K562 (cell line): Measurements from ENCODE around the gene MAD1L1.

Experiments
- EZH2 ChIP-seq: IDR thresholded peaks from 2 replicates; pipeline ENCODE4 v1.6.1; 2012; ENCODE audit warnings: low read depth, mild to moderate bottlenecking, inconsistent platforms, low read length, borderline replicate concordance
- GTF2F1 ChIP-seq: IDR thresholded peaks from 2 replicates; pipeline ENCODE4 v1.6.1; 2011; ENCODE audit warnings: low read depth, low read length, improper control_type of control experiment
- KLF16 ChIP-seq: IDR thresholded peaks from 2 replicates; pipeline ENCODE4 v1.6.1; 2016; ENCODE audit warnings: antibody characterized with exemption
- POLR2A ChIP-seq: fragments of 450-650 bp; conservative IDR thresholded peaks from 2 replicates; pipeline ENCODE4 v1.6.1; 2016
- REST ChIP-seq, 2 experiments: fragments of 450-650 bp; formaldehyde crosslinking in 1 of 2; IDR thresholded peaks; 2 replicates each; pipeline versions ENCODE4 v1.4.0 to v1.6.1; 2014 to 2020; ENCODE audit warnings: mild to moderate bottlenecking in 2 of 2, borderline replicate concordance in 1 of 2, low read depth in 1 of 2
- YY1 ChIP-seq, 3 experiments: IDR thresholded peaks; 2 replicates each; pipeline ENCODE4 v1.6.1; 2011; ENCODE audit warnings: low read length in 2 of 3, mild to moderate bottlenecking in 2 of 3, moderate library complexity in 2 of 3, borderline replicate concordance in 1 of 3, control low read depth in 1 of 3, low read depth in 1 of 3; ENCODE audit not compliant: insufficient read depth in 3 of 3, insufficient replicate concordance in 2 of 3, control insufficient read depth in 1 of 3, insufficient read length in 1 of 3; ENCODE audit errors: extremely low read depth in 1 of 3
- ZBTB1 ChIP-seq: sonication (generic); formaldehyde crosslinking; IDR thresholded peaks from 2 replicates; pipeline ENCODE4 v1.8.1; 2023; ENCODE audit warnings: missing genetic modification reagents, low read depth, mild to moderate bottlenecking, borderline replicate concordance
- TF ChIP-seq, protein P1 (sequence below): sonication (generic); formaldehyde crosslinking; IDR thresholded peaks from 2 replicates; pipeline ENCODE4 v1.9.0; 2022; ENCODE audit warnings: mild to moderate bottlenecking, missing genetic modification reagents
- TF ChIP-seq, protein P2 (sequence below): fragments of 450-650 bp; conservative IDR thresholded peaks from 2 replicates; pipeline ENCODE4 v1.6.1; 2016; ENCODE audit warnings: missing genetic modification characterization, low read depth, mild to moderate bottlenecking, missing compliant biosample characterization, moderate library complexity
- TF ChIP-seq, protein P3 (sequence below), 3 experiments: IDR thresholded peaks in 2 of 3; conservative IDR thresholded peaks in 1 of 3; 2 replicates each; pipeline ENCODE4 v1.5.1; 2011 to 2012; ENCODE audit warnings: low read length in 3 of 3, mild to moderate bottlenecking in 3 of 3, control low read depth in 2 of 3, improper control_type of control experiment in 1 of 3, inconsistent platforms in 1 of 3, low read depth in 1 of 3, mixed read lengths in 1 of 3, moderate library complexity in 1 of 3; ENCODE audit not compliant: insufficient read depth in 2 of 3

- TF ChIP-seq YY1 (IDR thresholded peaks at IDR 0.05; ENCODE audit: borderline replicate concordance in 1 of 3, control insufficient read depth in 1 of 3, extremely low read depth in 1 of 3, insufficient read depth in 3 of 3, insufficient read length in 1 of 3, insufficient replicate concordance in 2 of 3, low read depth in 1 of 3, low read length in 2 of 3) (no peak), REST (IDR thresholded peaks at IDR 0.05; ENCODE audit: borderline replicate concordance) (no peak), REST (CRISPR knock-in tag; IDR thresholded peaks at IDR 0.05; ENCODE audit: low read depth) (no peak), GTF2F1 (no peak), ZBTB1 (CRISPR knock-in tag) (no peak), EZH2 (no peak), POLR2A (no peak), KLF16 (no peak)
- TF ChIP-seq, protein P1, sequence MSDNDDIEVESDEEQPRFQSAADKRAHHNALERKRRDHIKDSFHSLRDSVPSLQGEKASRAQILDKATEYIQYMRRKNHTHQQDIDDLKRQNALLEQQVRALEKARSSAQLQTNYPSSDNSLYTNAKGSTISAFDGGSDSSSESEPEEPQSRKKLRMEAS (CRISPR knock-in tag) = no peak
- TF ChIP-seq, protein P2, sequence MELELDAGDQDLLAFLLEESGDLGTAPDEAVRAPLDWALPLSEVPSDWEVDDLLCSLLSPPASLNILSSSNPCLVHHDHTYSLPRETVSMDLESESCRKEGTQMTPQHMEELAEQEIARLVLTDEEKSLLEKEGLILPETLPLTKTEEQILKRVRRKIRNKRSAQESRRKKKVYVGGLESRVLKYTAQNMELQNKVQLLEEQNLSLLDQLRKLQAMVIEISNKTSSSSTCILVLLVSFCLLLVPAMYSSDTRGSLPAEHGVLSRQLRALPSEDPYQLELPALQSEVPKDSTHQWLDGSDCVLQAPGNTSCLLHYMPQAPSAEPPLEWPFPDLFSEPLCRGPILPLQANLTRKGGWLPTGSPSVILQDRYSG = no peak
- TF ChIP-seq, protein P3, sequence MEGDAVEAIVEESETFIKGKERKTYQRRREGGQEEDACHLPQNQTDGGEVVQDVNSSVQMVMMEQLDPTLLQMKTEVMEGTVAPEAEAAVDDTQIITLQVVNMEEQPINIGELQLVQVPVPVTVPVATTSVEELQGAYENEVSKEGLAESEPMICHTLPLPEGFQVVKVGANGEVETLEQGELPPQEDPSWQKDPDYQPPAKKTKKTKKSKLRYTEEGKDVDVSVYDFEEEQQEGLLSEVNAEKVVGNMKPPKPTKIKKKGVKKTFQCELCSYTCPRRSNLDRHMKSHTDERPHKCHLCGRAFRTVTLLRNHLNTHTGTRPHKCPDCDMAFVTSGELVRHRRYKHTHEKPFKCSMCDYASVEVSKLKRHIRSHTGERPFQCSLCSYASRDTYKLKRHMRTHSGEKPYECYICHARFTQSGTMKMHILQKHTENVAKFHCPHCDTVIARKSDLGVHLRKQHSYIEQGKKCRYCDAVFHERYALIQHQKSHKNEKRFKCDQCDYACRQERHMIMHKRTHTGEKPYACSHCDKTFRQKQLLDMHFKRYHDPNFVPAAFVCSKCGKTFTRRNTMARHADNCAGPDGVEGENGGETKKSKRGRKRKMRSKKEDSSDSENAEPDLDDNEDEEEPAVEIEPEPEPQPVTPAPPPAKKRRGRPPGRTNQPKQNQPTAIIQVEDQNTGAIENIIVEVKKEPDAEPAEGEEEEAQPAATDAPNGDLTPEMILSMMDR (IDR thresholded peaks at IDR 0.05 in 2 of 3, conservative IDR thresholded peaks at IDR 0.05 in 1 of 3; ENCODE audit: insufficient read depth in 2 of 3, low read depth in 1 of 3, low read length in 3 of 3) = no peak
Observed at GRCh38 chr7:2006231-2006771, 226.4 kb downstream of the MAD1L1 start.
